Ovary (tissue), 3 donors: ENCODE measurements around the gene ANKRD31.

Experiments
- POLR2A ChIP-seq: fragments of 450-650 bp; IDR thresholded peaks from one replicate; pipeline ENCODE4 v1.6.1; 2017; ENCODE audit warnings: antibody characterized with exemption, mild to moderate bottlenecking, moderate library complexity
- TF ChIP-seq, protein P1 (sequence below), 3 donors: fragments of 450-650 bp in 2 of 3; fragments of 200-600 bp in 1 of 3; IDR thresholded peaks; one replicate each; pipeline versions ENCODE4 v1.5.1 to v1.8.0; 2016 to 2022; ENCODE audit warnings: antibody characterized with exemption in 3 of 3, mild to moderate bottlenecking in 1 of 3
- donor health status: DM: no; HTN: no; CAD: no.

DNA sequence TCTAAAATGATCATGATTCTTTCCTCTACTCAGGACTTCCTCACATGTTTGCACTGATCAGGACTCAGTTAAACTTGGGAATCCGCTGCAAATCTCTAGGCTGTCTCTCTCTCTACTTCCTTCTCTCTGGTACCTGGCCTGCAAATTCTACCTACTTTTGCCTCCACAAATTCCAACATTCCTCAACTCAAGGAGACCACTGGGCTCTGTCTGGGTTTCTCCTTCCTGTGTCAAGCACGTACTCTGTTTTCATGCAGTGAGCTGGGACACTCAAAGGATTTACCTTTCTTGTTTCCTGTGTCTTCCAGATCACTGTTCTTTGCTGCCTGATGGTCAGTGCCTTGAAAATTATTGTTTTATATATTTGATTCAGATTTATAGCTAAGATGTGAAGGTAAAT is 45.9 kb upstream of the ANKRD31 start:
- TF ChIP-seq, protein P1, sequence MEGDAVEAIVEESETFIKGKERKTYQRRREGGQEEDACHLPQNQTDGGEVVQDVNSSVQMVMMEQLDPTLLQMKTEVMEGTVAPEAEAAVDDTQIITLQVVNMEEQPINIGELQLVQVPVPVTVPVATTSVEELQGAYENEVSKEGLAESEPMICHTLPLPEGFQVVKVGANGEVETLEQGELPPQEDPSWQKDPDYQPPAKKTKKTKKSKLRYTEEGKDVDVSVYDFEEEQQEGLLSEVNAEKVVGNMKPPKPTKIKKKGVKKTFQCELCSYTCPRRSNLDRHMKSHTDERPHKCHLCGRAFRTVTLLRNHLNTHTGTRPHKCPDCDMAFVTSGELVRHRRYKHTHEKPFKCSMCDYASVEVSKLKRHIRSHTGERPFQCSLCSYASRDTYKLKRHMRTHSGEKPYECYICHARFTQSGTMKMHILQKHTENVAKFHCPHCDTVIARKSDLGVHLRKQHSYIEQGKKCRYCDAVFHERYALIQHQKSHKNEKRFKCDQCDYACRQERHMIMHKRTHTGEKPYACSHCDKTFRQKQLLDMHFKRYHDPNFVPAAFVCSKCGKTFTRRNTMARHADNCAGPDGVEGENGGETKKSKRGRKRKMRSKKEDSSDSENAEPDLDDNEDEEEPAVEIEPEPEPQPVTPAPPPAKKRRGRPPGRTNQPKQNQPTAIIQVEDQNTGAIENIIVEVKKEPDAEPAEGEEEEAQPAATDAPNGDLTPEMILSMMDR (IDR thresholded peaks at IDR 0.05), result no peak
- no peak for TF ChIP-seq POLR2A
